Activated T-cell treated with anti-CD3 and anti-CD28 coated beads, Interleukin-2, amount 50 U/mL, for 1 hour (primary cell): ENCODE measurements around the gene CHRDL1.
"Not testable (repeated sequence)": the region's sequence is repeated elsewhere in the genome, so short reads cannot be mapped to it uniquely, and the experiment has no call there.

Experiments used
- DNase-seq: peaks from one replicate; pipeline ENCODE4 v3.0.0-alpha.2; 2020

The CHRDL1 gene

DNA sequence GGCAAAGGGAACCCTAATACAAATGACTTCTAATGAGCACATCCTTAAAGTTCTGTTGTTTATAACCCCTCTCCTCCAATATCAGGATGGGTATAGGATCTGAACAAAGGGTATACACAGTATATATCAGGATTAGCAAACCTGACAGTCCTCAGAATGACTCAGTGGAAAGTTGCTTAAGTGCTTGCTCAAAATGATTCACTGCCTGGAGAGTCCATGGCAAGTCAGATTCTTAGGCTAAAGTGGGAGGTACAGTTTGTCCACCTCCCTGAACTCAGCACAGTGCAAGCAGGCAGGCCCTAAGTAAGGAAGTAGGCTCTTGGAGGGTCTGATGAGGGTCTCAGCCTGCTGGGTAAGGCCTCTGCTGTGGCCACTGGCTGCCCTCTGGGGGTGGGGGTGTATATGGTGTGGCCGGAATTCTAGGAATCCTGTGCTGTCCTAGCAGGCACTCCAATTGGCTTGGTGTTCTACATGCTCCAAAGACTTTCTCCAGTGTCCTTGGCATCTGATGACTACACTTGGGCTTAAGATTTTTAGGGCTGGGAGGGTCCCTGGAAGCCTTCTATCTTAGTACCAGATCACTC lies 54.3 kb downstream of the CHRDL1 start:
- DNase-seq: no peak

DNA sequence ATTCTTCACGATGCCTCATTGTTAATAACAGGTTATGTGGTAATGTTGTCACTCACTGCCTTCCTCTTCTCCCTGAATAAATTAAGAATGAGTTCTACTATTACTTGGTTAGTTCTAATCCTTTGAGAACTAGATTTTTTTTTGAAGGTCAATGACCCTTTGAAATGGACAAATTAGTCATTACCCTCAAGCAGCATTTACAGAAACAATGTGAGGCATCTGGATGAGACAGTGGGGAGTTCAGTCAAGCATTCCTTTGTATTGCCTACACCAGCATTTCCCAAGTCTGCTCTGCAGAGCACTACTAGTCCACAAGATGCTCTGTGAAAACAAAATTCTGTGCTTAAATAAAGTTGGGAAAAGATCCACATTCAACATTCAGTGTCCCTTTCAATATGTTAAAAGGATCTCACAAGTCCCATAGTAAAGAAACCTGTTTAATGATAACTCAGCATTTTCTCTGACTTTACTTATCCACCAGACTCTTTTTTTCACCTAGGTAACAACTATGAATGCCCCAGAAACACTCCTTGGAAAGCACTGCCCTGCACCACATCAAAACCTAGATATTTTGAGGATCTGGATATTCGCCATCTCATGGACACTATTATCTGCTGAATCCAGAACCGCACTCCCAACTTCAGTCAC lies 60.6 kb downstream of the CHRDL1 start:
- DNase-seq: no peak

DNA sequence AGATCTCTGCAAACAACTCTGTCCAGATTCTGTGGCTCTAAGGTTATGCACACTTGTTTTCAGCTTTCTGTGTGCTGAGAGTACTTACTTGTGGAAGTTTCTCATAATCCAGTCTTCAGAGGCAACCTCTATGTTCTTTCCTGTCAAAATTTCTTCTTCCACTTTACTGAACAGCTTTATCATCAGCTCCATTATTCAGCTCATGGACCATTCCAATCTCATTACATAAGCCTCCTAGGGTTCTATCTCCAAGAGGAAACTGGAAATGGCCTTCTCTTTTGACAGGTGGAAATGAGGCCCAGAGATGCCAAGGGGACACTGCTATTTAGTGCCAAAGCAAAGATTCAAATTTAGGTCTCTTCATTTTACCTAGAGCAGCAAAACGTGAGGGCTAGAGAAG lies 61.3 kb downstream of the CHRDL1 start:
- no peak for DNase-seq

DNA sequence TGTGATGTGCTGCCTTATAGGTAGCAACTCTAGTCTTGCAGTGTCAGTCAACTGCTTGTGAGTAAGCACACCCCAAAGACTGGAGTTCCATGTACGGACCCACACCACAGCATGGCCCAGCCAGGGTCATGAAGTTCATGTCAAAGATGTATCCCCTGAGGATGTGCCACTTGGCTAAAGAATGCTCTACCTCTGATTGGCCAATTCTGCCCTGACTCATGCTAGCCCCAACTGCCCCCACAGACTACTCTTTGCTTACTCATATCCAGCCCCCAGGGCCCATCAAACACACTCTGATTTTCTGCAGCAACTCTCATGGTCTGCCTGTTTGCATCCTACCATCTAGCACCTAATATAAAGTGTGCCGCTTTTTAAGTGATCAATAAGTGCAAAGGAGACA lies 62.5 kb downstream of the CHRDL1 start:
- DNase-seq: no peak

DNA sequence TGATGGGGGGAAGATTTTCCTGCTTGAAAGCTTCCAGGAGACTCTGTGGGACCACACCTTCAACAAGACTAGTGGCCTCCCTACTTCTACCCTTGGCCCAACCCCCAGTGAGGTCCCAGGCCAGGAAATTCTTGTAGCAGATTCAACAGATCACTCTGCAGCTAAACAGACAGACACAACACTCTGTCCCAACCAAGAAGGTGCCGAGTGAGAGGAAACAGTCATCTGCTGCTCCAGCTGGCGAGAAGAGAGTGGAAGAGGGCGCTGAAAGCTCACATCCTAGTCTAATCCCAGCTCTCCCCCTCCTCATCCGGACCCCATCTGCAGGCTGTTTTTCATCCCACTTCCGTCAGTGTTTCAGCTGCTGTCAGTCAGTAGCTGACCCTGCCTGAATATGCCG lies 63.4 kb downstream of the CHRDL1 start:
- no peak for DNase-seq

DNA sequence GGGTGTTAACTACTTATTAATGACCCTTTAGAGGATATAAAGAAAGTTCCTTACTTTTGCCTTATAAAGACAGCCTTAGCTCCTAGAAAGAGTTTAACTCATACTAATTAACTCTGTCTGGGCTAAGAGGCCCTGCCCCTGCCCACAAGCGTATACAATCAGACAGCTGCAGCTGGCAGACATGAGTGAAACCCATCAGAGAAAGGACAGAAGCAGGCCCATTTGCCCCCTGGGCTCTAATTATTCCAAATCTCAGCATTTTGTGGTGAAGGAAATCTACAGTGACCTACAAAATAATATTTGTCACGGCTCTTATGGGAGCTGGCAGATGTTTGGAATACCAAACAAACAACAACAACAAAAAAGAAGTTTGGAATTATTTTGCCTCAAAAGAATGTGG lies 71.8 kb downstream of the CHRDL1 start:
- no peak for DNase-seq

DNA sequence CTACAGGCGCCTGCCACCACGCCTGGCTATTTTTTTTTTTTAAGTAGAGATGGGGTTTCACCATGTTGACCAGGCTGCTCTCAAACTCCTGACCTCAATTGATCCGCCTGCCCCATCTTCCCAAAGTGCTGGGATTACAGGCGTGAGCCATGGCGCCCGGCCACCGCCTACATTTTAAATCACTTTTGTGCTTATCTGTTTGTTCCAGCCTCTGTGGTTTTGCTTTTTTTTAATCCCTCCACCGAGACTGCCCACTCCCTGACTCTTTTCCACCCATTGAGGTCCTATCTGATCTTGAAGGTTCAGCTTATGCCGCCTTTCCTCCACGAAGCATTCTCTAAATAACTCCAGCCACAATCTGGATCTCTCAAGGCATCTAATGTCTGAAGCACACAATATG lies 73.5 kb downstream of the CHRDL1 start:
- DNase-seq: no peak

DNA sequence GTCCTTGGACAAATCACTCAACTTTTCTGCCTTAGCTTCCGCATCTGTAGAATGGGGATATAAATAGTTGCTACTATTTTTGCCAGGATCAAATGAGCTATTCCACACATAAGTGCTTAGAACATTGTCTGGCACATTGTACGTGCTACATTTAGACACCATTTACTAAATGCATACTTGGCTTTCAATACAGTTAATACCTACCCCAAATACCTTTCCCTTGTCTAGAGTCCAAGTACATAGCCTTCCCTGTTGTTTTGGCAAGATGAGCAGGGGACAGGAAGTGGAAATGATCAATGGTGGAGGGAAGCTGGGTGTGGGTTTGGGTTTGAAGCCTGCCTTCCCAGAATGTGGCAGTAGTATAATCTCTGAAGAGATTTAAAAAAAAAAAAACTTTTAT lies 82.0 kb downstream of the CHRDL1 start:
- DNase-seq: no peak

DNA sequence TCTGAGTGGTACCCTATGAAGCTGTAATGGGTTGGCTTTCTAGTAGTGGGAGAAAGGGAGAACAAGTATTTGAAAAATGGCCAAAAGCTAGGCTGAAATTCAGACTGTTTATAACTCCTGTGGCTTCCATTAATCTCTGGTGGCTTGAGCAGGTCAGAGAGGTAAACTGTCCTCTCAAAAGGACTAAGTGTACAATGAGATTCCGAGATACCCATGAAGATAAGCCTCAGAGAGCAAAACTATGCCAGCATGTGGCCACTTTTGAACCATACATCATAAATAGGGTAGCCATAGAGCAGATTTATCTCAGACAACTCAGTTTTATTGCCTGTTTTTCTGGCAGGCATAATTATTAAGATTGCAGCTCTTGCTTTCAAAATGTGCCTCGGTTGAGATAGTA lies 89.2 kb downstream of the CHRDL1 start:
- no peak for DNase-seq

DNA sequence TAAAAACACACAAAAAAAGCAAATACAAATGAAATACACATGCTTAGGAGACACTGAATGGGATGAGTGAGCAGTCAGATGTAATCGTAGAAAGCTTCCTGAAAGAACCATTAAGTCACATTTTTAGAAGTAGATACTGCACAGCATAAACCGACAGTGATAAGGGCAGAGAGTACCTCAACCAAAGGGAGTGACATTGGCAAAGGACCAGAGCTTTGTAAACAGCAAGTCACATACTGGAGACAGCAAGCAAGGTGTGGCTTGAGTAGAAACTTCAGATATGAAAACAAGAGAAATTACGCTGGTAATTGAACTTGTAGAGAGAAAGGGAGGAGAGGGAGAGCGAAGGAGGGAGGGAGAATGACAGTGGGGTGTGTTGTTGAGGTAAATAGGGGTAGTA lies 92.0 kb downstream of the CHRDL1 start:
- no peak for DNase-seq

DNA sequence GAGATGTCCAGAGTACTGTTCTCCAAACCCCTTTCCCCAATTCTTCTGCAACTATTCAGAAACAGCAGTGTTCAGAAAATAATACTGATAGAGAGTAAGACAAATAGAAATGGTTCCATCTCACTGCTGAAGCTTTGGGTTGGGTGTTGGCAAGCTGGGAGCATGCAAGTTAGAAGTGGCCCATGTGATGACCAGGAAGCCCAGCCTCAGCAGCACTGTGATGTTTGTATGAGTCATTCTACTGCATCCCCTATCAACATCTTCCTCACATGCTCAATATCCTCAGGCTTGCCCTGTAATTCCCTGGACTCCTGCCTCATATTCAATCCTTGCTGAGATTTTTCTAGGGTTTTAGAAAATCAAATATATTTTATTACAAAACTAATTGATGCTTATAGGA lies 96.5 kb downstream of the CHRDL1 start:
- DNase-seq: no peak

DNA sequence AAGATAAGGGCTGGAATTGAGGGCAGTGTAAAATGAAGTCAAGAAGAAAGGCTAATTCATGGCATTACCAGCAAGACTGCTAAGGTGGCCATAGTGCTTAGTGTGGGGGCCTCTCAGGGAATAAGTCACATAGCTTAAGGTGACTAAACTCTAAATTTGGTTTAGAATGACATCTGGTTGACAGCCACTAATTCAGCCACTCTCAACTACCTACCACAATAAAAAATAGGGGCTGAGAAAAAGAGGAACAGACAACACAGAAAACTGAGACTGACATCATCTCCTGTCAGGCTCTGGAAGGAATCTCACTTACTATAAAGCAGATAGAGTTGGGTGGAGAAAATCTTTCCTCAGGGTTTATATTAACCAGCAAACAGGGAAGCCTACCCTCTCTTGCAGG lies 96.9 kb downstream of the CHRDL1 start:
- DNase-seq: no peak

DNA sequence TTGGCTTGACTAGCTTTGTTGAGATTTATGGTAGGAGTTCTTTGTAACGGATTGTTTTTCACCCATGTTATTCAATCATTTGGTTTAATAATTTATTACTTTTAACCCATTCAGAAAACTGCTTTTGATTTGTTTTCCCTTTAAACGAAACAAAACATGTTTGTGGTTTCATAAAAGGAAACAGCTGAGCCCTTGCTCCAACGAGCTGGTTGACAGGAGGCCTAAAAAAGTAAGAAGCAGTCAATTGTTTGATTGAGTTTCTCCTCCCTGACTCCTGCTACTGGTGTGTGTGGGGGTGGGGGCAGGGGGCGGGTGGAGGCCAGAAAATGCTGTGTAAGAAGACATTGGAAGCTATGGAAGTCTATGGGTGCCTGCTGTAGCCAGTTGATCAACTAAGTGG lies 102.8 kb downstream of the CHRDL1 start:
- no peak for DNase-seq

DNA sequence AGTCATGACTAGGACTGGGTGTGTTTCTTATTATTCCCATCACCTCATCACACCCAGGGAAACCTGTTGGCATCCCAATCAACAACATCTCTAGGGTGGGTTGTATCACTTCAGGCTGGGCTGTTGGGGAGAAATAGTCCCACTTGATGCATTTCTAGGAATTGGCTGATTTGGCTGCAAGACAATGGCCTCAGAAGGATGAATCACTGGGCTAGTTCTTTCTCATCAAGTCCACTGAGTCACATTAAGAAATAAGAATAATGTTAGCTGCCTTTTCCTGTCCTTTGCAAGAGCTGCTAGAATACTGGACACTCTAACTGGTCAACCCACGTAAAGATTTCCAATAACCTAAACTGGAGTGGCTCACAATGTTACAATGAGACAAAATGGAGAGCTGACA lies 104.2 kb downstream of the CHRDL1 start:
- DNase-seq: no peak

DNA sequence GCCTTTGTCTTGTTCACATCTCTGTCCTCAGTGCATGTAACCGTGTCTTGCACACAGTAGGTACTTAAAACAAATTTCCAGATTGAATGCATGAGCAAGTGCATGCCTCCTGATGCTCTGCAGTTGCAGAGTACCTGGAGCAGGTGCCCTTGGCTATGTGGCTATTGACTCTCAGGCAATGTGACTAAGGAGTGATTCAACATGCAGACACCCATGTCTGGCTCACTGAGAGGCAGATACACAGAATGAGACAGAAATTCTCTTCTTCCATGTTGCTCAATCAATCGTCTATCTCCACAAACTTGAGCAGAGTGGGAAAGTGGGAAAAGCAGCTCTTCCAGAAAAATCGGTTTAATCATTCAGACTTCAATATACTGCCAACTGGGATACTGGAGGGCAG lies 111.0 kb downstream of the CHRDL1 start:
- DNase-seq: no peak

DNA sequence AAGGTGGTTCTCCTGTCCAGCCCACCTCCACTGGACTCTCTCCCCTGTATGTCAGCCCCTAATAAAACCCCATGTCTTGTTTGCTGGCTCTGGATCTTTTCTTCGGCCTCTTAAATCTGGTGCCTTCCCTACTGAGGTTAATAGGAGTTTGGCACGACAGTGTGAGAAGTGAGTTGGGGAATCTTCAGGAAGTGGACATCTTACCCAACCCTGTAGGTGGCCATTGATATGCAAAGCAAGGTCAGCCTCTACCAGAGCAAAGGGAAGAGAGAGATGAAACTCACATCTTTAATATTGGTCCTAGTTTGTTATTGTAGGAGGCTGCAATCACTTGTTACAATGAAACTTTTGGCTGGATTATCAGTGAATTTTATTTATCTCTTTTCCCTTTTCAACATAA lies 111.7 kb downstream of the CHRDL1 start:
- DNase-seq: no peak

DNA sequence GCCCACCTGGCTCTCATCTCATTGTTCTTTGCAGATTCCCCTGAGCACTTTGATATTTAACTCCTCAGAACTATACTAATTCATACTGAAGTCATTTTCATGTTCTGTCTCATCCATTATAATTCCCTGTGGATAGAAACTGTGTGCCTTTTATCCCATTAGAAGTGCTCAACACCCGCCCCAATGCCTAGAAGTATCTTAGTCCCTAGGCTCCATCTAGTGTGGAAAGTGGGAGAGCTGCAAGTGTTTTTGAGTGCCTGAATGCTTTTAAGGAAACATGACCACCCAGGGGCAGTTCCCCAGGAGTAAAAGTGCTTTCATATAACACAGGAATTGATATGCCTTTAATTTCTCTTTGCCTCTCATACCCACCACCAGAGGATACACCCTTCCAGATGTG lies 117.0 kb downstream of the CHRDL1 start:
- no peak for DNase-seq

DNA sequence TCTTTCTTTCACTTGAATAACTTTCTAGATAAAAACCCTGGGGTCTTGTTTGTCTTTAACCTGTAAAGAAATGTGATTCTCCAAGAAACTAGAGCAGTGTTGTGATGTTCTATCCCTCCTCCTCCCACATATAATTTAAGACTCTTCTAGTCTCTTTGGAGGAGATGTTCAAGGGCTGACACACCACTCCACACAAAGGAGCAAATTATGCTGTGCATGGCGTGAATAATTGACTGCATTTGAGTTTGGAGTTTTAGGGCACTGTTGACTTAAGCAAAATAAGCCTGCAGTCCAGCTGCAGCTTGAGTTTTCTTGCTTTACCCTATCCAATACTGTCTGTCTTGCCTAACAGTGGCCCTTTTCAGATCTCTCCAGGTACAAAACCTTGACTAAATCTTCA lies 119.7 kb downstream of the CHRDL1 start:
- no peak for DNase-seq

DNA sequence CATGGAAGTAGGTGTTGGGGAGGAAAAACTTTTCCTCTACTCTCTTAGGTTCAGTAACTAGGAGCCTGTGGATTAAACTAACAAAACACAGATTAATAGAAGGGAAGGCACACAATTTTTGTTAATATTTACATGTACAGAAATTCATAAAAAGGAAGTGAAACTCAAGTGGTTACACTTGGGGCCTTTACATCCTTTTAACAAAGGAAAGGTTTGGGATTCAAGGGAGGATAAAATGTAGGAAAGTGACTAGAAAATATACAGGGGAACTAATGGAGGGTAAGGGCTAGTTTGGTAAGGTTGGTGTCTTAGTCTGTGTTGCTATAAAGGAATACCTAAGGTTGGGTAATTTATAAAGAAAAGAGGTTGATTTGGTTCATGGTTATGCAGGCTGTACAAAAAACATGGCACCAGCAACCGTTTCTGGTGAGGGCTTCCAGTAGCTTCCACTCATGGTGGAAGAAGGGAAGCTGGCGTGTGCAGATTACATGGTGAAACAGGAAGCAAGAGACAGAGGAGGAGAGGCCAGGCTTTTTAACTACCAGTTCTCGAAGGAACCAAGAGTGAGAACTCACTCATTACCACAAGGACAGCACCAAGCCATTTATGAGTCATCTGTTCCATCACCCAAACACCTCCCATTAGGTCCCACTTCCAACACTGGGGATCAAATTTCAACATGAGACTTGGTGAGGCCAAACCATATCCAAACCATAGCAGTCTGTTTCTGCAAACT lies 124.4 kb downstream of the CHRDL1 start:
- DNase-seq: no peak

DNA sequence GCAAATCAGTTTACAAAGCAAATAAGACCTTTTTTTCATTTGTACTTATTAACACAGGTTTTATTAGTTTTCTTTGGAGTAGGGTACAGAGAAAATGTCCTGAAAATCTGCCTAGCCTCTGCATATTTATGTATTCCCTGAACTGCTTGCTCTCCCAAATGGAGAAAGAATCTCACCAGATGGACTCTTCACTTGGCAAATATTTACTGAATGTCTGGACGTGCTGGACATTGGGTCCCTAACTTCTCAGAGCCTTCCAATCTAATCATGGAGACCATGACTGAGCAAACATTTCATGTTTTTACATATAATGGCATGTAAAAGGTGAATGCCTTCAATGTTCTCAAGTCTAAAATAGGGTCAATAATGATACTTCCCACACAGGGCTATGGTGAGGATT lies 126.0 kb downstream of the CHRDL1 start:
- DNase-seq: no peak

DNA sequence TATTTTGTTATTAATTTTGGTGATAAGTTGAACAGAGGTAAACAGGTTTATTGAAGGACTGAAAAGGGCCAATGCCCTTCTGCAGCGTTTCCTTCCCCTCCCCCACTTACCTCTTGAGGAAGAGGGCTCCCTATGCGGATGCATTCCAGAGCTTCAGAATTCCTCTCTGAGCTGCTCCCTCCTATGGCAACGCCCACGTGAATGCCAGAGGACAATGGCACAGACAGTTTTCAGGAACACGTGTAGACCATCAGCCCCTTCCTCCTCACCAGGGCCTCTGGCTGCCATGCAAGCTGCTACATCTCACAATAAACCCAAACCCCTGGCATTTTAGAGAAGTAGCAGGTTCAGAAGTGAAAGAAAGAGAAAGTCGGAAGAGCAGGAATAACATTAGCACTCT lies 127.9 kb downstream of the CHRDL1 start:
- DNase-seq: no peak

DNA sequence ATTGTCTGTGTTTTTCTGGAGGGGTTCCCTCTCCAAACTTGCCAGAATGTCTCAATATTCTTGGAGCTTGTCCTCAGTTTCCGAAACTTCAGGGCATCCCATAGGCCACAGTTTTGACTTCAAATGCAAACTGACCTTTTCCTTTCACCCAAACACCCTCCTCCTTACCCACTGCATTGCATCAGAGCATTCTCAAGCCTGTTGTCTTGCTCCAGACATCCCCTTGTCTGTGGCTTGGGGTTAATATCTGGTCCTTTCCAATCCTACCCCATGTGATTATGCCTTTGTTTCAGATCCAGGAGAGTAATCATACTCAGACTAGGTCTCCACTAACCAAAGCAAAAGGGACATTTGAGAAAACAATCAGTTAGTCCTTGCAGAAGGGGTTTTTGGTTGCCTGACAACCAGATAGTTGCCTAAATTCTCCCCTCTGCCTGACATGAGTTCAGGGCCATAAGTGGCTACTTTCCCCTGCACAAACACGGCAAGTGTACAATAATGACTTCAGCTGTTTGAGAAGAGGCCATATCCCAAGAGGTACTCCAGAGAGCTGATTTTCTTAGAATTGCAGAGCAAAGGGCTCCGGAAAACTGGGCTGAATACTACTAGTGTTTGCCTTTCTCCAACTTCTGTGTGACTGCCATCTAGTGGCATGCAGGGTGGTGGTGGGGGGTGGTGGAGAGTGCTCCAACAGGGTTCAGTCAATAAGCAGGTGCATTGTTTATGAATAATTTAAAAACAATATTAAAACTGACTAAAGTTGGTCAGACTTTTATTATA lies 130.2 kb downstream of the CHRDL1 start:
- DNase-seq: no peak

DNA sequence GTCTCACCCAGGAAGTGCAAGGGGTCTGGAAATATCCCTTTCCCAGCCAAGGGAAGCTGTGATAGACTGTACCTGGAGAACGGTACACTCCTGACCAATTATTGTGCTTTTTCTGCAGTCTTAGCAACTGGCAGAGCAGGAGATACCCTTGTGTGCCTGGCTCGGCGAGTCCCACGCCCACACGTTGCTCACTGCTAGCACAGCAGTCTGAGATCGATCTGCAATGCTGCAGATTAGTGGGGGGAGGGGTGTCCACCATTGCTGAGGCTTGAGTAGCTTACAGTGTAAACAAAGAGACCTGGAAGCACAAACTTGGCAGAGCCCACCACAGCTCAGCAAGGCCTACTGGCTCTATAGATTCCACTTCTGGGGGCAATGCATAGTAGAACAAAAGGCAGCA lies 138.5 kb downstream of the CHRDL1 start:
- DNase-seq: no peak

DNA sequence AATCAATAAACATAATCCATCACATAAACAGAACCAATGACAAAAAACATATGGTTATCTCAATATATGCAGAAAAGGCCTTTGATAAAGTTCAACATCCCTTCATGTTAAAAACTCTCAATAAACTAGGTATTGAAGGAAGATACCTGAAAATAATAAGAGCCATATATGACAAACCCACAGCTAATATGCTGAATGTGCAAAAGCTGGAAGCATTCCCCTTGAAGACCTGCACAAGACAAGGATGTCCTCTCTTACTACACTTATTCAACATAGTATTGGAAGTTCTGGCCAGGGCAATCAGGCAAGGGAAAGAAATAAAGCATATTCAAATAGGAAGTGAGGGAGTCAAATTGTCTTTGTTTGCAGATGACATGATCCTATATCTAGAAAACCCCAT lies 141.3 kb downstream of the CHRDL1 start:
- not testable (repeated sequence) for DNase-seq
